HG02884 (cell line): ENCODE results near the gene MLANA.
A peak's percentile ranks its signal among the peaks of the same experiment; 100 is the strongest.

ENCODE experiments used
- ATAC-seq: cut with Tn5 transposase; IDR thresholded peaks from one replicate; pipeline ENCODE4 v1.9.1; 2021; ENCODE audit warnings: mild to moderate bottlenecking, moderate library complexity; ENCODE audit not compliant: unreplicated experiment

MLANA gene, protein sequence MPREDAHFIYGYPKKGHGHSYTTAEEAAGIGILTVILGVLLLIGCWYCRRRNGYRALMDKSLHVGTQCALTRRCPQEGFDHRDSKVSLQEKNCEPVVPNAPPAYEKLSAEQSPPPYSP

DNA sequence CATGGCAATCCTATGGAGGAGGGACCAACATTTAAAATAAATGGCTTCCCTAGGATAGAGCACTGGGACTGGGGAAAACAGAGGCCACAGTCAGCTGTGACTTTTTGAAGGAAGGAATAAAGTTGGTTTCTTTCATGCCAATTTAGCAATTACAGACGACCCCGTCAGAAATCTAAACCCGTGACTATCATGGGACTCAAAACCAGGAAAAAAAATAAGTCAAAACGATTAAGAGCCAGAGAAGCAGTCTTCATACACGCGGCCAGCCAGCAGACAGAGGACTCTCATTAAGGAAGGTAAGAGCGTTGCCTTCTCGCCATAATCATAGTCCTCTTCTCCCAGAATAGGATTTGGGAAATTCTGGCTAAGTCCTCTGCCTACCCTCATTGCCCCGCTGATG, at the start of gene MLANA:
MLANA (plus strand) TSS at position 249 of the 400 bp plus-strand sequence. CDS start 1,586 bp downstream, outside the sequence.
- ATAC-seq, result no peak

DNA sequence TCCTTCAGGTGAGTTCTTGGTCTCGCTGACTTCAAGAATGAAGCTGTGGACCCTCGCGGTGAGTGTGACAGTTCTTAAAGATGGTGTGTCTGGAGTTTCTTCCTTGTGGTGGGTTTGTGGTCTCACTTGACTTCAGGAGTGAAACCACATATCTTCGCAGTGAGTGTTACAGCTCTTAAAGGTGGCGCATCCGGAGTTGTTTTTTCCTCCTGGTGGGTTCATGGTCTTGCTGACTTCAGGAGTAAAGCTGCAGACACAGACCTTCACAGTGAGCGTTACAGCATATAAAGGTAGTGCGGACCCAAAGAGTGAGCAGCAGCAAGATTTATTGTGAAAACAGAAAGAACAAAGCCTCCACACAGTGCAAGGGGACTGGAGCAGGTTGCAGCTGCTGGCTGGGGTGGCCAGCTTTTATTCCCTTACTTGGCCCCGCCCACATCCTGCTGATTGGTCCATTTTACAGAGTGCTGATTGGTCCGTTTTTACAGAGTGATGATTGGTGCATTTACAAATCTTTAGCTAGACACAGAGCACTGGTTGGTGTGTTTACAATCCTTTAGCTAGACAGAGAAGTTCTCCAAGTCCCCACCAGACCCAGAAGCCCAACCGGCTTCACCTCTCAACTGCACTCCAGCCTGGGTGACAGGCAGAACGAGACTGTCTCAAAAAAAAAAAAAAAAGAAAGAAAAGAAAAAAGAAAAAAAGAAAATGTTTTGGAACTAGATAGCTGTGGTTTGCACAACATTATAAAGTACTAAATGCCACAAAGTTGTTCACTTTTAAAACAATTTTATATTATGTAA, 48.7 kb upstream of the MLANA start:
- no peak for ATAC-seq

DNA sequence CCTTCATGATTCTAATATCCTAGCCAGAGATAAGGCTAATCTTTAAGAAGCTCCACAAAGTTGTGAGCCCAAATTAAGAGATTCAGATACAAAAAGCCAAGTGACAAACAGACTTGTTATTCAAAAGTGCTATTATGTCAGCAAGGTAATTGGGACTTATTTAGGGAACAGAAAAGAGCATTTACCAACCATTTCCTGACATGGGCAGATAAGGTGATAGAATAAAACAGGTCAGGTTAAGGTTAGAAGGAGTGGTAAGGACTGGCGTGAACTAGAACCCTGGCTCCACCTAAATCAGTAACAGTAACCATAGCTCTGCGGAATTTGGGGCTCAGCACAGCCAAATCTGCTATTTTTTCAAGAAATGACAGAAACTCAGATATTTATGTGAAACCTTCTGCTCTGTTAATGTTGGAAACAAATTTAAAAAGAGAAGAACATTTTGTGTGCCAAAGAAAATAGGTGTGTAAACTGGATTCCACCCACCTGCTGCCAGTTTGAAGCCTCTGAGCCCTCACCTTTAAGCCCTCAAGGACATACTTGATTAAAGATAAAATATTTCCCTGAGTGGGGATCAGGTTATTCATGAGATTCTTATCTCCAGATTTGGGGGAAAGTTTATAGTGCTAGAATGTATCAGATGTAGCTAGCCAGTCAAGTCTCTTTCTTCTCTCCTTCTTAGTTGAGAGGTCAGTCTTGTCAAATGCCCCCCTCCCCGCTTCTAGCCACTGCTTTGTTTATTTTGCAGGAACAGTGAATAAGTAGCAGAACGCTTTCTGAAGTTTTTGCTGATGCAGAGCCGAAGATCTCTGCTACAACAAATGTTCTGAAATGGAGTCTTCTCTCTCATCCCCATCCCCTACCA, 47.5 kb upstream of the MLANA start:
- ATAC-seq, result no peak

DNA sequence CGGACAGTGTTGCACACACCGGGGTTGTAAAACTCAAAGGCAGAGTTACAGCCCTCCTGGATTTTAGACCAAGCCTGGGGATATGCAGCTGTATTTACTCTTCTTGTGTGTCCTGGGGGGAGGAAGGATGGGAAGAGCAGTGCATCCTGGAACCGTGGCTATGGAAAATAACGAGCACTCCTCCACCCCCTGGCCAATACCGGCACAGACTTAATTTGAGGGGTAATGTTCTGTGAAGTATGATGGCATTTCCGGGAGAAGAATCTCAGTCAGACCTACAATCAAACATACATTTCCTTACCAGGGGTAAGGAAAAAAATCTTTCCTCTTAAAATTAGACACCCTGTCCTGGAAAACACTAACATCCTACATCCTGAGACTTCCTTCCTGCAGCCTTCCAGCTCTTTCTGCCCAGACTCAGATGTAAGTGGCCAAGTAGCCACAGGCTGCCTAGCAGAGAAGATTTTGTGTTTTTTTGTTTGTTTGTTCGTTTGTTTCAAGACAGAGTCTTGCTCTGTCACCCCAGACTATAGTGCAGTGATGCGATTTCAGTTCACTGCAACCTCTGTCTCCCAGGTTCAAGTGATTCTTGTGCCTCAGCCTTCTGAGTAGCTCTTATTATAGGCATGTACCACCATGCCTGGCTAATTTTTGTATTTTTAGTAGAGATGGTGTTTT, 46.8 kb upstream of the MLANA start:
- ATAC-seq, result no peak

DNA sequence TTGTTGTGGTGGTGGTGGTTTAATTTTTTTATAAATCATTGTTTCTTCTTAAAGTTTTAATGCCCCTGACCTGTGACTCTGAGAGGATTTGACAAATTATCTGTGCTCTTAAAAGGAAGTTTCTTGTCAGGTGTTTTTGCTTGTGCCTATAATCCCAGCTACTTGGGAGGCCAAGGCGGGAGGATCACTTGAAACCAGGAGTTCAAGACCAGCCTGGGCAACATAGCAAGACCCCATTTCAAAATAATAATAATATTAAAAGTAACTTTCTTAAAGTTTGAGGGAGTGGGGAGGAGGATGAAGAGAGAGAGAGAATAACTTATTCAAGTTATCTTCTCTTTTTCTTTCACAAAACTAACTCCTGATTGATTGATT, 45.5 kb upstream of the MLANA start:
- no peak for ATAC-seq

DNA sequence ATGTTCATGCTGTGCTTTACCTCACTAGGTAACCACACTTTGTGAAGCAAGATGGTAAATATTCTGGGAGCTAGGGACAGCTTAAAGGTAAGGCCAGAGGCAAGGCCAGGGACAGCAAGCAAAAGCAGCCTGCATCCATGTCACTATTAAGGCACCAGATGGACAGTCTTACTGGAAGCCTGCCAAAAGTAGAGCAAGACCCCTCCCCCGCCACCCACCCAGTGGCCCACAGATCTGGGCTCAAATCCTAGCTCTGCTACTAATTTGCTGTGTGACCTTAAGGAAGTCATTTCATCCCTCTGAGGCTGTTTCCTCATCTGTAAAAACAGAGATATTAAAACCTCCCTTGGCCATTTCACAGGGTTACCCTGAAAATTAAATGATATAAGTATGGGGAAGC, 44.6 kb upstream of the MLANA start:
- no peak for ATAC-seq

DNA sequence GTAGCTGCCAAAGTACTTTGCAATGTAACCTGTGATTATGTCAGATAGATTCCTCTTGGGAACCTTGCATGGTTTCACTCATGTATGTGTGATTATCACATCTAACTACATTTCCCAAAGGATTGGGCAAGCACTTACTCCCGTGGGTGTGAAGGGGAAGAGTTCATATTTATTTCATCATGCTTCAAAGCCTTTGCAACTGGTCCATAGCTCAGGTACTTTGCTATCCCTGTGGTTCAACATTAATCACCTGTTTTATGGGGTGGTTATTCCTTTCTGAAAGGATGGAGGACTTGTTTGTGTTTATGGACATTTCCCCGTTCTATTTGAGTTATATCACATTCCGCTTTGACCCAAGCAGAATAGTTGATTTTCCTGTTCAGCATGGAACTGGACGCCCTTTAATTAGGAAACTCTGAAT, 44.2 kb upstream of the MLANA start:
- no peak for ATAC-seq

DNA sequence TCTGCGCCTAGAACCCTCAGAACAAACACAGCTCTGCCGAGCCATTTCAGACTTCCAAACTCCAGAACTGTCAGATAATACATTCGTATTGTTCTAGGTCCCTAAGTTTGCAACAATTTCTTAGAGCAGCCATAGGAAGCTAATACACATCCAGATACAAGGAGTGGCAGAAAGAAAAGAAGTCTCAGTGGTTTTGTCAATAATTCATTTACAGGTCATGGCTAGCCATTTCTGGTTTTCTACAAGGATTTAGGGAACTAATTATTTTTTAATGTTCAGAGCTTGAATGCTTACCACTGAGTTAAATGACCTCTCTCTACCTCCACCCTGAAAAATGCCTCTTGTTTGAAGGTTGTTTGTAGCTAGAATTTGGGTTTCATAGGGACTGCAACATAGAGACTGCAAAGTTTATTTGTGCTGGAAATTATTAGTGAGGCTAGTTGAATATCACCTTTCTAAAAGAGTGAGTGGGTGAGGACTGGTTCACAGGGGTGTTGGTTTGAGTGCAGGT, 42.3 kb upstream of the MLANA start:
- ATAC-seq, result no peak

DNA sequence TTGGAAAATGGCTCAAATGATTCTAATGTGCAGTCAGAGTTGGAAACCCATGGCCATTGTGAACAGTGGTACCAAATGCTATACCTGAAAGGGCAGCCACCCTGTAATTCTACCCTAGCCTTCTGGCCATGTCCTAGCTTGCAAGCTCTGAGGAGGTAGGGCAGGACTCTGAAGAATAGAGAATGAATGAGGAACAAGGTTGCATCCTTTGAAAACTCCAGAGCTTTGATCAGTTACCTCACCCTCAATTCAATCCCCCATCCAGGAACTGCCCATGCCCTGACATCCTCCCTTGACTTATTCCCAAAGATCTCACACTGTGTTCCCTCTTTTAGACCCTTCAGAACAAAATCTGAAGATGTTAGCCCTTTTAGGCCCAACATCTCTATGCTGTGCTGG, 40.0 kb upstream of the MLANA start:
- ATAC-seq, result no peak

DNA sequence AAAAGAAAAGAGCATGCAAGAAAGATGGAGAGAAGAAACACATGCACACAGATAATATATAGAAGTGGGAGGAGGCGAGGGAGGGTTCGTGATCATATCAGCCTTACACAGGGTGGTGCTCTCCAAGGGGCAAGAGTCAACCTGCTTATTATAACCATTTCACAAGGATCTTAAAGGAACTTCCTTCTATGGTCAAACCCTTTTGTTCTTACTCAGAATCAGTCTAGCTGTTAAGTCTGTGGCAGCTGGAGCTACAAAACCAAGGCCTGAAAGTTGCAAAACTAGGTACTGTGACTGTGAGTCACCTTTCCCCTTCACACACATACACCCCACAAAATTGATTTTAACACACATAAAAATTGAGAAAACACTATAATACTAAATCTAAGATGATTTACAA, 39.2 kb upstream of the MLANA start:
- peak; percentile 95 for ATAC-seq

DNA sequence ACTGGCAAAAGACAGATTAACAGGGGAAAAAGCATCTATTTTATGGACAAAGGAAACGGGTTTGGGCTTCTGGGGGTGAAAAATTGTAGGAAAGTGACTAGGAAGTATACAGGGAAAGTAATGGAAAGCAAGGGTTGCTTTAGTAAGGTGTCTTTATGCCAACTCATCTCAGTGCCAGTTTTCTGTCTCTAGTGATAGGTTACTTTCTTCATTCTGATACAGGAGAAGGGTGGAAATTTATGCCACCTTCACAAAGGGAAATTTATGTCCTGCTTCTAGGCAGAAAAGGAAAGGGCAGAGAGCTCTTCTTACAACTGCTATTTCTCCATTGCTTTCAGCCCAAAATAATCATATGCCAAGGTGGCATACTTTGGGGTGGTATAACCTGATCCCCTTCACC, 37.7 kb upstream of the MLANA start:
- no peak for ATAC-seq

DNA sequence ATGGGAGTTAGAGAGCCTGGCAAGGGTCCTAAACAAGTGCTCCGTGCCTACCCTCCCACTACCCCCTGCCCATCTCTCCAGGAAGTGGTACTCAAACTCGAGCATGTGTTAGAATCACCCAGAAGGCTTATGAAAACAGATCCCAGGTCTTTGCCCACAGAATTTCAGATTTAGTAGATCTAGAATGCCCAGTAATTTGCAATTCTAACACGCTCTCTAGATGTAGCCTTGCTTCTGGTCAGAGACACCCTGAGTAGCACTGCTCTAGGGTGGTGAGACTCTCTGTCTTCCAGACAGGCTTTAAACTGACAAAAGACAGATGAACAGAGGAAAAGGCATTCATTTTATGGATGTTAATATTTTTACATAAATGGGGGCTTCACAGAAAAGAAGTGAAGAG, 37.1 kb upstream of the MLANA start:
- ATAC-seq, result no peak

DNA sequence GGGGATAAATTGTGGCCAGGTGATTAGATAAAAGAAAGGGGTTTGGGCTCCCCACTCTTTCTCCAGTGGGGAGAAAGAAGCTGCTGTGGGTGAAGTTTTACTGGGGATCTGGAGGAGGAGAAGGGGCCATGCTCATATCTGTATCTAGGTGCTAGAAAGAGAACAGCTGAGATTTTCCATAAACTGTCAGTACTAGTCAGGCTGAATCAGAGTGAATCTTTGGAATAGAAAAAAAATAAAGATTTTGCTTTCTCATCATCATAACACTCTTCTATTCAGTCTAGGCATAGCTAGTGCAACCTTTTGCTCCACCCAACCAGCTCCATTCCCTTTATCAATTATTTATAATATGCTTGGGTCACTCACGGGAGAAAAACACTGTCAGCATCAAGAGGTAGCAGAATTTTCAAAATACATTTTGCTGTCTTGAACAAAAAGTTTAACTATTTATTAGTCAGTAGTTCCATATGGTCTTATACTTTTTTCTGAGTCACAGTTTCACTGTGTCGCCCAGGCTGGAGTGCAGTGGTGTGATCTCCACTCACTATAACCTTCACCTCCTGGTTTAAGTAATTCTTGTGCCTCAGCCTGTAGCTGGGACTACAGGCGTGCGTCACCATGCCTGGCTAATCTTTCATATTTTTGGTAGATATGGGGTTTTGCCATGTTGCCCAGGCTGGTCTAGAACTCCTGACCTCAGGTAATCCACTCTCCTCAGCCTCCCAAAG, 36.5 kb upstream of the MLANA start:
- no peak for ATAC-seq

DNA sequence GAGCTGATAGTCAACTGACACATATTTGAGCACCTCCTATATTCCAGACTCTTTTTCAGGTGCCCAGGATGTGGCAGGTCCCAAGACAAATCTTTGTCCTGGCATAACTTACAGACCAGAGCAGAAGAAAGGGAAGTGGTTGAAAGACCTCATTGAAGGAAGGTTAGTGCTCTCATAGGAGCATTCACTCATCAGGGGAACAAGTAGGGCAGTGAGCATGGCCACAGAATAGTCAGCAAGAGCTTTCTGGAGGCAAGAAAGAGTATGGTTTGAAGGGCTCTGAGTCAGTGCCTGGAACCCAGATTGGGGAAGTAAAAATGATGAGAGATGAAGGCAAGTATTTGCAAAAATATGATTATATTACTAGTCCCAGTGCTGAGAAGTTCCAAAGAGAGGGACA, 32.8 kb upstream of the MLANA start:
- ATAC-seq, result no peak

DNA sequence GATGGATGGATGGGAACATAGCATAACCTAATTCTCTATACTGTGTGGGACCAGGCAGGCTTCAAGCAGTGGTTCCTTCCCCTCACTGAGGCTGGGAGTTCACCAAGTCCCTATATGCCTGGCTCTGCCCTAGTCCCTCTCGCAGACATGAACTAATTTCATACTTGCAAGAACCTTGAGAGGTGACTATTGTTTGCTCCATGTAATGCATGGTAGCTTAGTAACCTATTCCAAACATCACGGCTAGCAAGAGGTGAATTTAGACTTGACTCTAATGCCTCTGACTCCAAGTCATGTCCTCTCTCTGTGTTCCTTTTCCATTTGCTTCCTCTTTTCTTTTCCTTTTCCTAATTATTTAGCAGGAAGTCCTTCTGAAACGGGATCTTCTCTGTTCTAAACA, 31.9 kb upstream of the MLANA start:
- no peak for ATAC-seq

DNA sequence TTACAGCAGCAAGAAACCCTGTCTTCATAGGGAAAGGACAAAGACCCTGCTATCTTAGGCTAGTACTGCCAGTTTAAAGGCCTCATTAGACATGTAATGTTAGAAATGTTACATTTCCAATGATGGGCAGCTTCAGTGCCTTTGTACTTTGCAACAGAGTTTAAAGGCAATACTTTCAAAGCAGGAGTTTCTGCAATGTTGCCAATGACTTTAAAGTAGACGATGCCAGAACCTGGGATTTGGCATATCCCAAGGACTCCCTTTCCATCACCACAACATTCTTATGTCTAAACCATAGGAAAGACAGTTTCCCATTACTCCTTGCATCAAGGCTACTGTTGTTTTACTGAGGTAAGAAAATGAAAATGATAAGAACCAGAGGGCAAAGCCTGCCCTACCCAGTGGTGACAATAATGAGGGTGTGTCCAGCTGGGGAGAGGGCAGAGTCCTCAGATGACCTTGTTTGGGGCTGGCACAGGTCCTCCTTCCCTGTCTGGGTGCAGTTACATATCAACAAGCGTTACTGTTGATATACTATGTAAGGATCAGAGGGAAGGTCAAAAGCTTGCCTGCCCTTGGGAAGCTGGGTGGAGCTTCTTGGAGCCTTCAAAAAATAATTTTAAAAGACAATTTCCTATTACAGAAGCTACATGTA, 27.5 kb upstream of the MLANA start:
- ATAC-seq, result no peak

DNA sequence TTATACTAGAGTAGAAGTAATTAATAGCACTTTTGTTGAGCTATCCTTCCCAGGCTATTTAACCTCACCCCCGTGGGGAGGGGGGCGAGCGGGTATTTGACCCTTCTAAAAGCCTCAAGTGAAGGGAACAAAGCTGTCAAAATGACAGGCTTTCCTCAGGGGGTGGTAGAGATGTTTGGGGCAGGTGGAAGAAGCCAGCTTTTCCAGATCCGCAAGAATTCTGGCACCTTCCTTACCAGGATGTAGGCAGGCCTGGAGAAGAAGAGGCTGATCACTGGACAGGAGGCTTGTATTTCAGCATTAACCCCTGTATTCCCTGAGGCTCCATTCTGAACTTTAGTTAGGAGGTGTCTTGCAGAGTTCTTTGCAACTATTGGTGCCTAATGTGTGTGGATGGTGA, 26.2 kb upstream of the MLANA start:
- no peak for ATAC-seq

DNA sequence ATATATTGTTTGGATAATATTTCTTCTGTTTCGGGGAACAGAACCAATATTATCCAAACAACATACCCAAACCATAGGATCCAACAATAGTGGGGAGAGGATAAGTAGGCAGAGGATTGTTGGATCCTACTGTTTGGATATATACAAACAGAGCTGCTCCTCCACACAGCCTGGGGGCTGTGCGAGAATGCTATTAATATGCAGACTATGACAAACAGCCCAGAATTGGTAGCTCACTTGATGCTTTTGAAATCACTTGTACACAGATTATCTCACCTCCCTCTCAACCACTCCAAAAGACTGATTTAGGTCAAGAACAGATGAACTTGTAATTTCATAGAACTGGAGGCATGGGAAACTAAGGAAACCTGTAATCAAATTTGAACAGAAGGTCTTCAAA, 24.4 kb upstream of the MLANA start:
- no peak for ATAC-seq

DNA sequence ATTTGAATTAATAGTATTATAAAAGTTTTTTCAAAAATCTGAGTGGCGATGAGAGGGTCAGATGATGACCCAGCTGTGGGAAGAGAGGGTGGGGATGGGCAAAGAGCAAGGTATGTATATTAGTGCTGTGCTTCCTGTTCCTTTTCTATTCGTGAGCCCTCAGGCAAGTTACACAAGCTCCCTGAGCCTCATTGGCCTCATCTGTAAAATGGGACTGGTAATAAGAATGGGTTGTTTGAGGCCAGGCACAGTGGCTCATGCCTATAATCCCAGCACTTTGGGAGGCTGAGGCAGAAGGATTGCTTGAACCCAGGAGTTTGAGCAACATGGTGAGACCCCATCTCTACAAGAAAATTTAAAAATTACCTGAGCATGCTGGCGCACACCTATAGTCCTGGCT, 24.0 kb upstream of the MLANA start:
- ATAC-seq, result no peak

DNA sequence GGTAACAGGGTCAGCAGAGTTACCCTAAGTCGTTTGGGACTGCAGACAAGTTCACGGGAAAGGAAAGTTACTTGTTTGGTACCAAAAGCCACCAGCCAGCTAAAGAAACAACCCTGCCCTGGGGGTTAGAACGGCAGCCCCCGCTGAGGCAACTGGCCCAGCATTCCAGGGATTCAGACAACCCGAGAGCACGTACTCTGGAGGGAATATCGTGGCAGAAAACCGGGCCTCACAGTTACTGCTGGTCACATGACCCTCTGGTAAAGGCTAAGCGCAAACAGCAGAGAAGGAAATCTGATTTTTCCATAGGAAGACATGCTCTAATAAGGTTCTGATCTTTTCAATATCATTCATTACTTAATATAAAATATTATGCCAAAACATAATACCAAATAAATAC, 22.5 kb upstream of the MLANA start:
- no peak for ATAC-seq
